H1 (cell line): ENCODE data around the gene KLF16. TPM values are rescaled to one million over a fixed set of nuclear protein-coding genes. Genes with fewer than 3 reads are reported as not detected.

Source experiments
- CTCF ChIA-PET: fragments of 300-600 bp; sonication (Branson Sonifier 250); formaldehyde crosslinking; loops from one replicate; lab custom pipeline; 2021; ENCODE audit not compliant: partially characterized antibody; lab: Charles Lee
- POLR2A ChIA-PET: fragments of 300-600 bp; sonication (Branson Sonifier 250); formaldehyde crosslinking; loops from one replicate; lab custom pipeline; 2021; ENCODE audit warnings: inconsistent platforms; ENCODE audit not compliant: partially characterized antibody; lab: Charles Lee
- DNase-seq, 2 experiments: peaks; one replicate each; pipeline versions ENCODE4 v3.0.0 to v3.0.0-alpha.2; 2010 to 2022; ENCODE audit warnings: low spot score in 2 of 2, low read depth in 1 of 2, mixed read lengths in 1 of 2
- FAIRE-seq: peaks from 2 replicates; lab custom pipeline; 2011; peaks lifted over from hg19 to GRCh38; lab: Jason Lieb, UNC
- H2AFZ ChIP-seq: 2 replicates; pipeline ENCODE4 v1.8.1; 2012; ENCODE audit warnings: low read length, inconsistent platforms
- H2AK5ac ChIP-seq: 2 replicates; pipeline ENCODE4 v1.6.1; 2013; ENCODE audit warnings: low read depth, low read length
- H2BK120ac ChIP-seq: replicated peaks from 2 replicates; pipeline ENCODE3; 2013; ENCODE audit warnings: low read depth, low read length, inconsistent platforms
- H2BK12ac ChIP-seq: 2 replicates; pipeline ENCODE4 v1.6.1; 2013; ENCODE audit warnings: low read depth, low read length
- H2BK15ac ChIP-seq: 2 replicates; pipeline ENCODE4 v1.6.1; 2013; ENCODE audit warnings: low read length
- H2BK20ac ChIP-seq: 2 replicates; pipeline ENCODE4 v1.6.1; 2013; ENCODE audit warnings: low read length
- H2BK5ac ChIP-seq: 2 replicates; pipeline ENCODE4 v1.6.1; 2013; ENCODE audit warnings: low read depth, low read length
- H3K14ac ChIP-seq: 2 replicates; pipeline ENCODE4 v1.6.1; 2013; ENCODE audit warnings: inconsistent platforms; ENCODE audit not compliant: insufficient read length
- H3K18ac ChIP-seq: 2 replicates; pipeline ENCODE4 v1.6.1; 2013; ENCODE audit warnings: low read length; ENCODE audit errors: extremely low read depth
- H3K23ac ChIP-seq: 2 replicates; pipeline ENCODE4 v1.6.1; 2013; ENCODE audit warnings: inconsistent platforms; ENCODE audit not compliant: insufficient read length
- H3K23me2 ChIP-seq: 2 replicates; pipeline ENCODE4 v1.6.1; 2013; ENCODE audit warnings: low read depth, low read length
- H3K27ac ChIP-seq: 2 replicates; pipeline ENCODE4 v1.6.1; 2011; ENCODE audit warnings: low read depth, low read length, inconsistent platforms
- H3K27me3 ChIP-seq, 4 experiments: replicated peaks in 1 of 4; 1 replicate in 1 of 4; 2 replicates in 3 of 4; pipeline versions ENCODE4 v1.6.1 to v1.8.1; 2011 to 2013; ENCODE audit warnings: low read length in 3 of 4, mild to moderate bottlenecking in 3 of 4, inconsistent platforms in 2 of 4, mixed read lengths in 2 of 4, moderate library complexity in 1 of 4; ENCODE audit not compliant: control insufficient read depth in 3 of 4, insufficient read depth in 3 of 4; ENCODE audit errors: extremely low read depth in 1 of 4
- H3K36me3 ChIP-seq, 4 experiments: 2 replicates each; pipeline versions ENCODE4 v1.6.1 to v1.8.1; 2011 to 2013; ENCODE audit warnings: mild to moderate bottlenecking in 4 of 4, low read length in 3 of 4, moderate library complexity in 2 of 4, control low read depth in 1 of 4, inconsistent platforms in 1 of 4; ENCODE audit not compliant: insufficient read depth in 4 of 4, control insufficient read depth in 2 of 4
- H3K4ac ChIP-seq: replicated peaks from 2 replicates; pipeline ENCODE3; 2013; ENCODE audit warnings: low read length, low read depth, mixed read lengths, inconsistent platforms; ENCODE audit not compliant: insufficient read length
- H3K4me1 ChIP-seq, 4 experiments: replicated peaks in 1 of 4; 1 replicate in 1 of 4; 2 replicates in 3 of 4; pipeline versions ENCODE4 v1.6.1 to v1.8.1; 2011 to 2013; ENCODE audit warnings: low read length in 3 of 4, inconsistent platforms in 2 of 4, mixed read lengths in 1 of 4; ENCODE audit not compliant: insufficient read depth in 4 of 4, control insufficient read depth in 3 of 4
- H3K4me2 ChIP-seq, 2 experiments: 2 replicates each; pipeline versions ENCODE4 v1.6.1 to v1.8.1; 2011 to 2013; ENCODE audit warnings: low read depth in 2 of 2, low read length in 2 of 2, control low read depth in 1 of 2, inconsistent platforms in 1 of 2, mild to moderate bottlenecking in 1 of 2; ENCODE audit not compliant: insufficient read depth in 1 of 2
- H3K4me3 ChIP-seq, 4 experiments: fragments of 200-600, 300-600 bp in 1 of 4; sonication (generic), shearing (Covaris generic), sonication (Bioruptor Twin) in 1 of 4; 2 replicates each; pipeline versions ENCODE4 v1.5.1 to v1.8.1; 2011 to 2016; ENCODE audit warnings: low read length in 4 of 4, low read depth in 3 of 4, control low read depth in 2 of 4, inconsistent platforms in 2 of 4, mild to moderate bottlenecking in 2 of 4, mixed read lengths in 1 of 4, moderate library complexity in 1 of 4; ENCODE audit not compliant: insufficient read depth in 2 of 4; ENCODE audit errors: extremely low read depth in 1 of 4
- H3K56ac ChIP-seq: replicated peaks from 2 replicates; pipeline ENCODE3; 2013; ENCODE audit warnings: low read depth, mild to moderate bottlenecking, mixed read lengths, low read length, inconsistent platforms; ENCODE audit not compliant: insufficient read length
- H3K79me1 ChIP-seq: 2 replicates; pipeline ENCODE4 v1.6.1; 2013; ENCODE audit warnings: low read depth, low read length, control low read depth
- H3K79me2 ChIP-seq, 2 experiments: 2 replicates each; pipeline versions ENCODE4 v1.6.1 to v1.8.1; 2012 to 2013; ENCODE audit warnings: low read length in 2 of 2, mild to moderate bottlenecking in 2 of 2, inconsistent platforms in 1 of 2; ENCODE audit not compliant: insufficient read depth in 2 of 2, control insufficient read depth in 1 of 2
- H3K9ac ChIP-seq, 4 experiments: replicated peaks in 1 of 4; 1 replicate in 1 of 4; 2 replicates in 3 of 4; pipeline versions ENCODE4 v1.6.1 to v1.8.1; 2011 to 2013; ENCODE audit warnings: low read depth in 3 of 4, low read length in 3 of 4, control low read depth in 2 of 4, mild to moderate bottlenecking in 2 of 4, moderate library complexity in 2 of 4, inconsistent platforms in 1 of 4; ENCODE audit errors: extremely low read depth in 1 of 4
- H3K9me3 ChIP-seq, 2 experiments: 2 replicates each; pipeline versions ENCODE4 v1.6.1 to v1.8.1; 2012 to 2013; ENCODE audit warnings: mild to moderate bottlenecking in 2 of 2, moderate library complexity in 2 of 2, control low read depth in 1 of 2, inconsistent platforms in 1 of 2, low read depth in 1 of 2, low read length in 1 of 2, mixed read lengths in 1 of 2; ENCODE audit not compliant: insufficient read depth in 2 of 2
- H4K20me1 ChIP-seq, 2 experiments: replicated peaks in 1 of 2; 2 replicates each; pipeline versions ENCODE3 to v1.8.1; 2011 to 2013; ENCODE audit warnings: inconsistent platforms in 2 of 2, low read length in 2 of 2, mild to moderate bottlenecking in 1 of 2; ENCODE audit not compliant: insufficient read depth in 2 of 2, control insufficient read depth in 1 of 2
- H4K5ac ChIP-seq: 2 replicates; pipeline ENCODE4 v1.6.1; 2013; ENCODE audit warnings: low read length, low read depth, mixed read lengths, inconsistent platforms; ENCODE audit not compliant: insufficient read length
- H4K8ac ChIP-seq: 2 replicates; pipeline ENCODE4 v1.8.0; 2013; ENCODE audit warnings: mild to moderate bottlenecking, moderate library complexity, low read length, inconsistent platforms; ENCODE audit not compliant: insufficient read depth; ENCODE audit errors: extremely low read depth
- H4K91ac ChIP-seq: replicated peaks from 2 replicates; pipeline ENCODE3; 2013; ENCODE audit warnings: low read length, mixed read lengths, inconsistent platforms; ENCODE audit not compliant: insufficient read length
- BACH1 ChIP-seq: IDR thresholded peaks from 2 replicates; pipeline ENCODE4 v1.6.1; 2012; ENCODE audit warnings: low read length, improper control_type of control experiment
- CTCF ChIP-seq, 3 experiments: IDR thresholded peaks; 1 replicate in 2 of 3; 2 replicates in 1 of 3; pipeline versions ENCODE4 v1.5.1 to v1.6.1; 2011; ENCODE audit warnings: low read length in 3 of 3, mild to moderate bottlenecking in 3 of 3, inconsistent platforms in 2 of 3, low read depth in 1 of 3, moderate library complexity in 1 of 3; ENCODE audit not compliant: insufficient read depth in 1 of 3; ENCODE audit errors: control extremely low read depth in 1 of 3
- EGR1 ChIP-seq: IDR thresholded peaks from 2 replicates; pipeline ENCODE4 v1.6.1; 2011; ENCODE audit warnings: low read depth, low read length, borderline replicate concordance
- GABPA ChIP-seq: IDR thresholded peaks from 2 replicates; pipeline ENCODE4 v1.6.1; 2011; ENCODE audit warnings: mild to moderate bottlenecking, low read length, moderate library complexity, borderline replicate concordance; ENCODE audit not compliant: insufficient read depth
- GTF2F1 ChIP-seq: IDR thresholded peaks from 2 replicates; pipeline ENCODE4 v1.6.1; 2012; ENCODE audit warnings: low read depth, low read length, improper control_type of control experiment, borderline replicate concordance
- KDM5A ChIP-seq: fragments of 200-600 bp; IDR thresholded peaks from 2 replicates; pipeline ENCODE4 v1.7.1; 2012; ENCODE audit warnings: mild to moderate bottlenecking, low read length, inconsistent platforms, mixed read lengths
- PHF8 ChIP-seq: fragments of 200-600 bp; sonication (generic); conservative IDR thresholded peaks from 2 replicates; pipeline ENCODE4 v1.7.1; 2012; ENCODE audit warnings: low read depth, mild to moderate bottlenecking, inconsistent platforms, low read length, moderate library complexity
- SIN3A ChIP-seq, 2 experiments: IDR thresholded peaks in 1 of 2; conservative IDR thresholded peaks in 1 of 2; 2 replicates each; pipeline ENCODE4 v1.6.1; 2011 to 2012; ENCODE audit warnings: low read length in 2 of 2, improper control_type of control experiment in 1 of 2, low read depth in 1 of 2, mild to moderate bottlenecking in 1 of 2
- TCF12 ChIP-seq: IDR thresholded peaks from 2 replicates; pipeline ENCODE4 v1.6.1; 2011; ENCODE audit warnings: low read depth, mild to moderate bottlenecking, low read length
- USF2 ChIP-seq: IDR thresholded peaks from 2 replicates; pipeline ENCODE4 v1.6.1; 2011; ENCODE audit warnings: low read length, improper control_type of control experiment
- WGBS, 2 experiments: shearing (Covaris generic) in 1 of 2; methylation state at CpG; one replicate each; pipeline versions ENCODE4 v1.1.6 to v1.1.7; 2013 to 2015; ENCODE audit warnings: low lambda C conversion rate in 2 of 2, mixed read lengths in 2 of 2, inconsistent platforms in 1 of 2, low coverage in 1 of 2, missing lambda C conversion rate in 1 of 2; ENCODE audit not compliant: insufficient replicate concordance in 2 of 2, insufficient coverage in 1 of 2, insufficient read length in 1 of 2; ENCODE audit errors: extremely low coverage in 1 of 2, missing lambda C conversion rate in 1 of 2; 5-methylcytosine and 5-hydroxymethylcytosine counted together
- polyA plus RNA-seq, 7 experiments: library from polyadenylated mRNA; depleted of rRNA in 3 of 7; stranded (reverse) in 5 of 7; unstranded in 2 of 7; fragments of >200 nt in 5 of 7; fragments of 200-250 nt in 2 of 7; gene quantifications; 1 replicate in 5 of 7; 2 replicates in 1 of 7; 4 replicates in 1 of 7; pipeline versions ENCODE4 v1.2.1 to v1.2.3, GENCODE V29; 2011 to 2013; ENCODE audit warnings: missing spikeins in 2 of 7, mixed read lengths in 2 of 7
- total RNA-seq: library from RNA; stranded (reverse); fragmentation: NEBNext Ultra II Directional; extraction: Animal tissue kit (Norgen Biotek cat#: 25700); gene quantifications from 2 replicates; pipeline ENCODE4 v1.2.1, GENCODE V29; 2021

KLF16 gene
- total and polyA plus RNA-seq, 2 of the 8 experiments (the other 6 are each of a cell fraction or from before 2014, with no cell fraction given) = 14.3 to 45.9 TPM

GRCh38 chr19:1845125-1845515 lies 18.3 kb downstream of the KLF16 start:
- FAIRE-seq = no peak
- no peaks in the 10 kb centered on the region for H3K36me3 ChIP-seq
- no peak overlapping the region for H4K5ac ChIP-seq
- no peak overlapping the region for H3K23ac ChIP-seq
- POLR2A ChIA-PET = interaction anchor here (0.6 to 1.6 kb wide), 5 partner anchors 11 to 209 kb away, joined by 3 to 5 read pairs (median 3); no protein-coding TSS in a partner anchor
- H2AFZ ChIP-seq = no peak overlapping the region
- H3K18ac ChIP-seq = no peak overlapping the region
- CTCF ChIA-PET = interaction anchor here (1.0 to 14.9 kb wide), 2 partner anchors 9 to 19 kb away, joined by 3 to 228 read pairs; no protein-coding TSS in a partner anchor
- no peak overlapping the region for H4K91ac ChIP-seq
- peaks cover 29% of the 10 kb centered on the region for H3K79me1 ChIP-seq
- H2BK20ac ChIP-seq = no peak overlapping the region
- H2BK12ac ChIP-seq = no peak overlapping the region
- no peak overlapping the region for H3K9ac ChIP-seq
- 90% methylated on average over 16 of the region's 16 CpGs; no CpG with 5 or more reads in 1 of the 2 experiments for WGBS, 2 experiments
- H2AK5ac ChIP-seq = no peak overlapping the region
- H3K4ac ChIP-seq = no peak overlapping the region
- H2BK15ac ChIP-seq = no peak overlapping the region
- H3K27me3 ChIP-seq = no peaks in the 10 kb centered on the region
- no peaks in the 10 kb centered on the region for H3K9me3 ChIP-seq
- H4K20me1 ChIP-seq = peaks cover 23 to 38% of the 10 kb centered on the region in 2 experiments
- peaks cover 0 to 10% (median 7%) of the 10 kb centered on the region in 4 experiments; a peak in 6 of 7 replicates for H3K4me1 ChIP-seq
- H3K56ac ChIP-seq = no peak overlapping the region
- peak overlapping the region; percentile 74; the same call in 1 of the 2 replicates for H4K8ac ChIP-seq
- H3K4me3 ChIP-seq = no peak overlapping the region
- H2BK5ac ChIP-seq = no peak overlapping the region
- peaks cover 23 to 78% of the 10 kb centered on the region in 2 experiments for H3K79me2 ChIP-seq
- no peak overlapping the region for H3K4me2 ChIP-seq
- DNase-seq = no peak
- peaks cover 3% of the 10 kb centered on the region; the same call in 1 of the 2 replicates for H3K23me2 ChIP-seq
- no peak overlapping the region for H3K14ac ChIP-seq
- no peak overlapping the region for H2BK120ac ChIP-seq
- H3K27ac ChIP-seq = no peak overlapping the region
- no peak for TF ChIP-seq GABPA
- no peak for TF ChIP-seq CTCF (IDR thresholded peaks at IDR 0.05; ENCODE audit: control extremely low read depth in 1 of 3, insufficient read depth in 1 of 3, low read depth in 1 of 3, low read length in 3 of 3)
- no peak for TF ChIP-seq EGR1
- no peak for TF ChIP-seq USF2
- no peak for TF ChIP-seq KDM5A
- no peak for TF ChIP-seq SIN3A (conservative IDR thresholded peaks at IDR 0.05 in 1 of 2, IDR thresholded peaks at IDR 0.05 in 1 of 2; ENCODE audit: low read depth in 1 of 2, low read length in 2 of 2)
- TF ChIP-seq BACH1 = no peak
- no peak for TF ChIP-seq PHF8
- no peak for TF ChIP-seq TCF12
- TF ChIP-seq GTF2F1 = no peak
